HCT116 (cell line): ENCODE data around the gene B4GALT3. TPM values are rescaled to one million over a fixed set of nuclear protein-coding genes. Genes with fewer than 3 reads are reported as not detected.
"Not testable (repeated sequence)": the region's sequence is repeated elsewhere in the genome, so short reads cannot be mapped to it uniquely, and the experiment has no call there.

Experiments used
- ATAC-seq: fragments of 200-7000 bp; cut with Tn5 transposase; 2 replicates; pipeline ENCODE4 v1.9.1; 2020; ENCODE audit warnings: mild to moderate bottlenecking, moderate library complexity
- BruUV-seq: library from RNA; stranded (reverse); fragments of 400-500 nt; replicated peaks from 2 replicates; lab custom pipeline; 2021; lab: Mats Ljungman, UMichigan
- CTCF ChIA-PET: fragments of 300-600 bp; sonication (Branson Sonifier 250); formaldehyde crosslinking; loops from one replicate; lab custom pipeline; 2021; ENCODE audit warnings: antibody characterized with exemption; lab: Charles Lee
- POLR2A ChIA-PET: fragments of 300-600, 350-600 bp; sonication (Branson Sonifier 250); formaldehyde crosslinking; loops from one replicate; lab custom pipeline; 2021; ENCODE audit warnings: antibody characterized with exemption; lab: Charles Lee
- RAD21 ChIA-PET, 2 experiments: fragments of 300-600 bp; sonication (Branson Sonifier 250); formaldehyde crosslinking; loops; one replicate each; lab custom pipeline; 2023; ENCODE audit warnings: low total read pairs in 2 of 2; ENCODE audit not compliant: uncharacterized antibody in 2 of 2, unreplicated experiment in 2 of 2, low non-redundant PET in 1 of 2; lab: Charles Lee
- DNase-seq: peaks from one replicate; pipeline ENCODE4 v3.0.0-alpha.2; 2010; ENCODE audit warnings: low read depth, low spot score
- H2AFZ ChIP-seq: fragments of 200-600 bp; shearing (Covaris generic), sonication (generic); 2 replicates; pipeline ENCODE4 v1.6.1; 2017; ENCODE audit warnings: low read depth, mixed run types, mixed read lengths, antibody characterized with exemption, low read length; ENCODE audit not compliant: poor library complexity, severe bottlenecking
- H3K27ac ChIP-seq: 2 replicates; pipeline ENCODE4 v1.5.1; 2012; ENCODE audit warnings: low read depth, low read length
- H3K27me3 ChIP-seq: fragments of 200-600 bp; sonication (generic); 2 replicates; pipeline ENCODE4 v1.6.1; 2016; ENCODE audit warnings: mixed run types, low read length, mixed read lengths; ENCODE audit not compliant: insufficient read depth
- H3K36me3 ChIP-seq, 2 experiments: fragments of 200-500 bp in 1 of 2; fragments of 200-600 bp in 1 of 2; sonication (Bioruptor generic) in 1 of 2; sonication (generic) in 1 of 2; 2 replicates each; pipeline versions ENCODE4 v1.5.1 to v1.6.1; 2014 to 2016; ENCODE audit warnings: low read length in 2 of 2, inconsistent platforms in 1 of 2, mixed read lengths in 1 of 2, mixed run types in 1 of 2; ENCODE audit not compliant: insufficient read depth in 2 of 2, control insufficient read depth in 1 of 2
- H3K4me1 ChIP-seq, 2 experiments: fragments of 200-600 bp in 1 of 2; sonication (generic) in 1 of 2; 2 replicates each; pipeline versions ENCODE4 v1.5.1 to v1.6.1; 2012 to 2017; ENCODE audit warnings: low read length in 2 of 2, inconsistent platforms in 1 of 2, mild to moderate bottlenecking in 1 of 2, mixed read lengths in 1 of 2, mixed run types in 1 of 2, moderate library complexity in 1 of 2; ENCODE audit not compliant: insufficient read depth in 2 of 2, control insufficient read depth in 1 of 2
- H3K4me2 ChIP-seq: fragments of 200-600 bp; sonication (generic); 2 replicates; pipeline ENCODE4 v1.6.1; 2017; ENCODE audit warnings: mixed run types, low read length, mixed read lengths
- H3K4me3 ChIP-seq, 2 experiments: fragments of 200-600 bp in 1 of 2; sonication (generic) in 1 of 2; replicated peaks in 1 of 2; 2 replicates each; pipeline ENCODE4 v1.5.1; 2011 to 2016; ENCODE audit warnings: low read length in 2 of 2, control low read depth in 1 of 2, low read depth in 1 of 2, mild to moderate bottlenecking in 1 of 2, mixed read lengths in 1 of 2, mixed run types in 1 of 2
- H3K79me2 ChIP-seq: fragments of 200-600 bp; sonication (generic); 2 replicates; pipeline ENCODE4 v1.6.1; 2017; ENCODE audit warnings: mild to moderate bottlenecking, mixed run types, low read length, moderate library complexity, mixed read lengths; ENCODE audit not compliant: insufficient read depth
- H3K9ac ChIP-seq: fragments of 200-600 bp; sonication (generic); 2 replicates; pipeline ENCODE4 v1.6.1; 2016; ENCODE audit warnings: low read length, mixed read lengths
- H3K9me2 ChIP-seq: fragments of 200-600 bp; sonication (generic), shearing (Covaris generic); 2 replicates; pipeline ENCODE4 v1.6.1; 2017; ENCODE audit warnings: mixed run types, mild to moderate bottlenecking, moderate library complexity; ENCODE audit not compliant: insufficient read depth
- H3K9me3 ChIP-seq, 2 experiments: fragments of 200-500 bp in 1 of 2; fragments of 200-600 bp in 1 of 2; sonication (Bioruptor generic) in 1 of 2; sonication (generic) in 1 of 2; 2 replicates each; pipeline ENCODE4 v1.6.1; 2014 to 2017; ENCODE audit warnings: low read length in 2 of 2, mixed read lengths in 2 of 2, inconsistent platforms in 1 of 2, low read depth in 1 of 2, mild to moderate bottlenecking in 1 of 2, mixed run types in 1 of 2, moderate library complexity in 1 of 2; ENCODE audit not compliant: control insufficient read depth in 1 of 2, insufficient read depth in 1 of 2
- H4K20me1 ChIP-seq: fragments of 200-600 bp; sonication (generic), shearing (Covaris generic); 2 replicates; pipeline ENCODE4 v1.6.1; 2017; ENCODE audit warnings: mixed run types, mild to moderate bottlenecking, moderate library complexity; ENCODE audit not compliant: insufficient read depth
- POLR2AphosphoS5 ChIP-seq: IDR thresholded peaks from 2 replicates; pipeline ENCODE4 v1.6.1; 2011; ENCODE audit warnings: mild to moderate bottlenecking, low read depth, low read length, moderate library complexity
- SP1 ChIP-seq: IDR thresholded peaks from 2 replicates; pipeline ENCODE4 v1.6.1; 2012; ENCODE audit warnings: low read depth
- SRF ChIP-seq: IDR thresholded peaks from 2 replicates; pipeline ENCODE4 v1.6.1; 2012; ENCODE audit warnings: low read depth
- ZBTB33 ChIP-seq: IDR thresholded peaks from 2 replicates; pipeline ENCODE4 v1.6.1; 2011; ENCODE audit warnings: mild to moderate bottlenecking, low read length, moderate library complexity; ENCODE audit not compliant: insufficient replicate concordance; ENCODE audit errors: extremely low read depth
- intact Hi-C: fragments of 100-400 bp; cut with micrococcal nuclease; formaldehyde crosslinking; loops from 2 replicates; pipeline ENCODE4 v1.10.0; 2022
- total RNA-seq: library from RNA; stranded (reverse); gene quantifications from one replicate; pipeline ENCODE4 v1.2.1, GENCODE V29; 2021; ENCODE audit not compliant: unreplicated experiment

Gene B4GALT3
- total RNA-seq, 1 experiment from 2014 or later: 53.7 TPM

DNA sequence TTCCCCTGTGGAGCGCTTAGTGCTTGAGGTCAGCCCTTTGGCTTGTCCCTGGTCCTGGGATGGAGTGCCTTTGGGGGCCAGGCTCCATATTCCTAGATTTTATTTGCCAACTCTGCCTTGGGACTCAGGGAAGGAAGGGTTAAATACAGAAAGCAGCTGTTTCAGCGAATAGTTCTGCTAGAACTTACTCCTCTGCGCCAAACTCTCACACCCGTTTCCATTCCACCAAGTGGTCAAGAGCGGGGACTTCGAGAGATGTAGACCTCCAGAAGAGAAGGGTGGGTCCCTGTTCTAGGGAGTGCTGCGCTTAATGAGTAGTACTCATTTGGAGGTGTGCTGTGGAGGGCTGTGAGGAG lies 47.8 kb upstream of the B4GALT3 start:
- Histone ChIP-seq H3K4me2 (peak overlapping the region; percentile 34), H4K20me1 (no peaks in the 10 kb centered on the region), H3K9ac (no peak overlapping the region), H3K9me3 (no peaks in the 10 kb centered on the region), H3K4me1 (peaks cover 14 to 24% of the 10 kb centered on the region in 2 experiments; a peak in 3 of 4 replicates), H3K79me2 (no peaks in the 10 kb centered on the region), H3K9me2 (no peaks in the 10 kb centered on the region), H3K36me3 (peaks cover 4 to 17% of the 10 kb centered on the region in 2 experiments), H3K27ac (peak overlapping the region; percentile 52), H2AFZ (peak overlapping the region; percentile 48), H3K4me3 (no peak overlapping the region), H3K27me3 (no peaks in the 10 kb centered on the region)
- ChIA-PET CTCF (interaction anchor here (0.7 to 3.1 kb wide), 25 partner anchors 9 to 544 kb away, joined by 3 to 46 read pairs (median 6); partner anchors contain the start of genes CFAP126, DEDD, NDUFS2 and NR1I3), RAD21 (interaction anchor here (0.7 to 1.2 kb wide), 4 partner anchors 8 to 67 kb away, joined by 3 to 7 read pairs (median 3); no protein-coding TSS in a partner anchor), POLR2A (interaction anchor here (0.8 to 1.5 kb wide), 7 partner anchors 9 to 164 kb away, joined by 3 to 9 read pairs (median 7); partner anchors contain the start of genes NDUFS2 and PPOX)
- BruUV-seq: no TSS peak
- ATAC-seq (peak; percentile 21), DNase-seq (no peak)
- TF ChIP-seq SP1 (no peak), POLR2AphosphoS5 (no peak), SRF (no peak), ZBTB33 (no peak)
- intact Hi-C loops: no loop called here

- intact Hi-C loops, ATAC-seq, H3K79me2 ChIP-seq, CTCF ChIA-PET, H3K4me2 ChIP-seq, H2AFZ ChIP-seq, H3K9ac ChIP-seq, H3K9me3 ChIP-seq, H3K4me3 ChIP-seq, BruUV-seq, H3K9me2 ChIP-seq, RAD21 ChIA-PET, H3K27me3 ChIP-seq, DNase-seq, H4K20me1 ChIP-seq: not testable (repeated sequence)
- Histone ChIP-seq H3K4me1 (peaks cover 14 to 24% of the 10 kb centered on the region in 2 experiments; a peak in 3 of 4 replicates), H3K36me3 (peaks cover 4 to 17% of the 10 kb centered on the region in 2 experiments), H3K27ac (peak overlapping the region; percentile 52; the same call in 1 of the 2 replicates)
- POLR2A ChIA-PET: interaction anchor here (1.5 kb wide), 1 partner anchor 82 kb away, joined by 9 read pairs; no protein-coding TSS in a partner anchor
Measured at GRCh38 chr1:161224695-161225087, 47.4 kb upstream of the B4GALT3 start.
